ENCODE data around the gene LARGE1.

The LARGE1 gene

DNA sequence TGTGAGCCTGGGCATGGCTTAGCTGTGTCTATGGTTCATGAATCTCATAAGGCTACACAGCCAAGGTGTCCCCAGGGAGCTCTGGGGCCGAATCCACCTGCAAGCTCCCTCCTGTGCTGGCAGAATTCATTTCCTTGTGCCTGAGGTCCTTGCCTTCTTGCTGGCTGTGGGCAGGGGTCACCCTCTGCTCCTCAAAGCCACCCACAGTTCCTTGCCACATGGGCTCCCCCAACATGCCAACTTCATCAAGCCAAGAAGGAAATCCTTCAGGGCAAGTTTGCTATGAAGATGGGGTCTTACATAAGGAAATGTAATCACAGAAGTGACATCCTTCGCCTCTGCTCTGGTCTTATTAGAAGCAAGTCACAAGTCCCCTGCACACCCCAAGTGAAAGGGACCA is 24.8 kb downstream of the LARGE1 start:
- Histone ChIP-seq H3K36me3 (no peaks in the 10 kb centered on the region), H3K4me3 (ENCODE audit: low read depth, low read length) (no peak overlapping the region), H3K4me1 (no peaks in the 10 kb centered on the region), H3K9me3 (no peaks in the 10 kb centered on the region), H3K27me3 (no peaks in the 10 kb centered on the region)
- TF ChIP-seq, protein P1, sequence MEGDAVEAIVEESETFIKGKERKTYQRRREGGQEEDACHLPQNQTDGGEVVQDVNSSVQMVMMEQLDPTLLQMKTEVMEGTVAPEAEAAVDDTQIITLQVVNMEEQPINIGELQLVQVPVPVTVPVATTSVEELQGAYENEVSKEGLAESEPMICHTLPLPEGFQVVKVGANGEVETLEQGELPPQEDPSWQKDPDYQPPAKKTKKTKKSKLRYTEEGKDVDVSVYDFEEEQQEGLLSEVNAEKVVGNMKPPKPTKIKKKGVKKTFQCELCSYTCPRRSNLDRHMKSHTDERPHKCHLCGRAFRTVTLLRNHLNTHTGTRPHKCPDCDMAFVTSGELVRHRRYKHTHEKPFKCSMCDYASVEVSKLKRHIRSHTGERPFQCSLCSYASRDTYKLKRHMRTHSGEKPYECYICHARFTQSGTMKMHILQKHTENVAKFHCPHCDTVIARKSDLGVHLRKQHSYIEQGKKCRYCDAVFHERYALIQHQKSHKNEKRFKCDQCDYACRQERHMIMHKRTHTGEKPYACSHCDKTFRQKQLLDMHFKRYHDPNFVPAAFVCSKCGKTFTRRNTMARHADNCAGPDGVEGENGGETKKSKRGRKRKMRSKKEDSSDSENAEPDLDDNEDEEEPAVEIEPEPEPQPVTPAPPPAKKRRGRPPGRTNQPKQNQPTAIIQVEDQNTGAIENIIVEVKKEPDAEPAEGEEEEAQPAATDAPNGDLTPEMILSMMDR (IDR thresholded peaks at IDR 0.05; ENCODE audit: low read depth, low read length): no peak
- DNase-seq: no peak

DNA sequence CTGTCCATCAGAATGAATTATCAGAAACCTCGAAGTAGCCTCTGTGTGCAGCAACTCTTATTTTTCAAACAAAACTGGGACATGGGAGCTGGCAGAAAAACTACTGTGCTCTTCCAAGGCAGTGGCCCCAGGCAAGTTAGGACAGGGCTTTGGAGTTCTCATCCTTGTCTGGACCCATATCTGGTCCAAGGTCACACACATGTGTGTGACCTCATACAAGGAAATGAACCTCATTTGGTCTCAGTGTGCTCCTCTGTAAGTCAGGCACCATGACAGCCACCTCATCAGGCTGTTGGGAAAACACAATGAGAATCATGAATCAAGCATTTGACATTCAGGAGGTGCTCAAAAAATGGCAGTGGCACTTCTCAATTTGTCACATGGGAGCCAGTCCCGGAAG is 25.8 kb downstream of the LARGE1 start:
- Histone ChIP-seq H3K36me3 (no peaks in the 10 kb centered on the region), H3K9me3 (no peaks in the 10 kb centered on the region), H3K27me3 (no peaks in the 10 kb centered on the region), H3K4me3 (ENCODE audit: low read depth, low read length) (no peak overlapping the region), H3K4me1 (no peaks in the 10 kb centered on the region)
- TF ChIP-seq, protein P1 (IDR thresholded peaks at IDR 0.05; ENCODE audit: low read depth, low read length): no peak
- DNase-seq: no peak

DNA sequence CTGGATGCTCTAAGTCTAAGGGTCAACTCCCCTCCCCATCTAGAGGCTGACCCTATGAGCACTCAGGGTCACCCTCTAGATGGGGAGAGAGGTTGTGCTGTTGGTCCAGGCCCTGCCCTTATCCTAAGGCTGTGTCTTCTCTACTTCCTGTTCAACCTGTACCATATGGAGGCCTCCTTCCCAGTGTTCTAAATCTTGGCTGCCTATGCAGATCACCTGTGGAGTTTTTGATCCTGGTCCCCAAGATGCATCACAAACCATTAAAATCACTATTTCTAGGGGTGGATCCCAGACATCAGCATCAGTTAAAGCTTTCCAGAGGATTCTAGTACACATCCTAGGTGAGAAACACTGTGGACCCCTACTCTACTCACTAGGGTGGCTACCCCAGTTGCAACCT is 26.2 kb downstream of the LARGE1 start:
- TF ChIP-seq, protein P1 (IDR thresholded peaks at IDR 0.05; ENCODE audit: low read depth, low read length): no peak
- H3K4me3 ChIP-seq (ENCODE audit: low read depth, low read length): no peak overlapping the region

DNA sequence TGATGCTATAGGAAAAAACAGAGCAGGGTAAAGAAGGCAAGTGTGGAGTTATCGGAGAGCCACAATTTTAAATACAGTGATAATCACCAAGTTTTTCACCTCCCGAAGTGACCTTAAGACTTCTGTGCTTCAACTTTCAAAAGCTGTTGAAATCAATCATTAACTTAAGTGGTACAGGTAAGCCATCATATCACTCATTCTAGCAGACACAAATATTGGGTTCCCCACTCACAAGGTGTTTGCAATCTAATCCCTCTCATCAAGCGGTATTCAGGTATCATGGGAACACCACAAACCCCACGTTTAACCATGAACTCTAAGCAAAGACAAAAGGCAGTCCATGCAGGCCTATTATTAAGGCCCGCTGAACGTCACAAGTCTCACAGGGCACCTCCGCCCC is 26.8 kb downstream of the LARGE1 start:
- H3K36me3 ChIP-seq: no peaks in the 10 kb centered on the region
- H3K9me3 ChIP-seq: no peaks in the 10 kb centered on the region
- H3K4me3 ChIP-seq (ENCODE audit: low read depth, low read length): no peak overlapping the region
- TF ChIP-seq, protein P1 (IDR thresholded peaks at IDR 0.05; ENCODE audit: low read depth, low read length): no peak
- DNase-seq: no peak
- no peaks in the 10 kb centered on the region for H3K27me3 ChIP-seq
- no peaks in the 10 kb centered on the region for H3K4me1 ChIP-seq

More for the DNA sequence above, 26.2 kb downstream of the LARGE1 start:
- DNase-seq: no peak
- Histone ChIP-seq H3K27me3 (no peaks in the 10 kb centered on the region), H3K36me3 (no peaks in the 10 kb centered on the region), H3K4me1 (no peaks in the 10 kb centered on the region), H3K9me3 (no peaks in the 10 kb centered on the region)

DNA sequence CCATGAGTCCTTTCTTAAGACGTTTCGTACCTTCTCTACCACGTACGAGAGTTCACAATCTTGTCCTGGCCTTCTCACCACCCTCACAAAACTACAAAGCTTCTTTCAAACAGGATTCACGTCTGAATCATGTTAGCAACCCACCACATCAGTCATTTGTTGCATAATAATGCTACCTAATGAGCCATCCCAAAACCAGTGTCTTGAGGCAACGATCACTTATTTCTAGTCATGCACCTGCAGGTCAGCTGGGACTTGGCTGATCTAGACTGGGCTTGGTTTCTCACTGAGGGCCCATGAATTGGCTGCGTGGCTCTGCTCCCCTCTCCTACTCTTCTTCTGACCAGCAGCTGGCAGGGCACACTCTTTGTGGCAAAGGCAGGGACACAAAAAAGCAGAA is 28.3 kb downstream of the LARGE1 start:
- H3K27me3 ChIP-seq: no peaks in the 10 kb centered on the region
- DNase-seq: no peak
- no peaks in the 10 kb centered on the region for H3K4me1 ChIP-seq
- TF ChIP-seq, protein P1 (IDR thresholded peaks at IDR 0.05; ENCODE audit: low read depth, low read length): no peak
- no peak overlapping the region for H3K4me3 ChIP-seq (ENCODE audit: low read depth, low read length)
- no peaks in the 10 kb centered on the region for H3K36me3 ChIP-seq
- H3K9me3 ChIP-seq: no peaks in the 10 kb centered on the region

DNA sequence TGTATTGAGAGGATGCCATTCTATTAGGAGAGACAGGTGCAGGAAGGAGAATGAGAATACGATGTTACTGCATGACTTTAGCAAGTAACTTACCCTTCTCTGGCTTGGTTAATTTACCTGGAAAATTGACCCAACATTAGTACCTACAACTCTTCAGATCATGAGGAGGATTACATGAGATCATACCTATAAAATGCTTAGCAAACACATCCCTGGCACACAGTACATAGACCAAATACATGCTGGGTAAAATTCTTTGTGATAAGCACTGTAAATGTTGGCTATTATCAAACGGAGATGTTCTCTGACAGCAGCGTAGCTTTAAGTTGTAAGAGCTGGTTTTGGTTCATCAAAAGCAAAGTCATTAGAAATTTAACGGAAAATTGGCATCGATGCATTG is 28.8 kb downstream of the LARGE1 start:
- DNase-seq: no peak
- H3K4me3 ChIP-seq (ENCODE audit: low read depth, low read length): no peak overlapping the region
- H3K36me3 ChIP-seq: no peaks in the 10 kb centered on the region
- TF ChIP-seq, protein P1 (IDR thresholded peaks at IDR 0.05; ENCODE audit: low read depth, low read length): no peak
- no peaks in the 10 kb centered on the region for H3K4me1 ChIP-seq
- H3K9me3 ChIP-seq: no peaks in the 10 kb centered on the region
- H3K27me3 ChIP-seq: no peaks in the 10 kb centered on the region

Measured in BE2C (cell line).